ENCODE measurements around the gene ARMC6. TPM values are rescaled to one million over a fixed set of nuclear protein-coding genes. Genes with fewer than 3 reads are reported as not detected.
"Not testable (repeated sequence)": the region's sequence is repeated elsewhere in the genome, so short reads cannot be mapped to it uniquely, and the experiment has no call there.

ARMC6 gene
- total RNA-seq, 1 experiment from 2014 or later: 48.6 TPM

- Histone ChIP-seq H3K4me3 (no peak overlapping the region), H3K27me3 (no peaks in the 10 kb centered on the region), H3K4me1 (peaks cover 12% of the 10 kb centered on the region; the same call in 1 of the 2 replicates), H3K36me3 (peaks cover 38% of the 10 kb centered on the region), H3K27ac (no peak overlapping the region), H3K9me3 (replicated peaks) (no peaks in the 10 kb centered on the region)
- peak; percentile 56 to 65 for DNase-seq
Observed at GRCh38 chr19:18999016-18999758, 34.2 kb upstream of the ARMC6 start.

- H3K4me1 ChIP-seq: peaks cover 12% of the 10 kb centered on the region; the same call in 1 of the 2 replicates
- no peaks in the 10 kb centered on the region for H3K27me3 ChIP-seq
- H3K9me3 ChIP-seq (replicated peaks): no peaks in the 10 kb centered on the region
- no peak overlapping the region for H3K27ac ChIP-seq
- no peak overlapping the region for H3K4me3 ChIP-seq
- H3K36me3 ChIP-seq: peaks cover 35% of the 10 kb centered on the region
- no peak for DNase-seq
Observed at GRCh38 chr19:18999896-19000620, 33.3 kb upstream of the ARMC6 start.

DNA sequence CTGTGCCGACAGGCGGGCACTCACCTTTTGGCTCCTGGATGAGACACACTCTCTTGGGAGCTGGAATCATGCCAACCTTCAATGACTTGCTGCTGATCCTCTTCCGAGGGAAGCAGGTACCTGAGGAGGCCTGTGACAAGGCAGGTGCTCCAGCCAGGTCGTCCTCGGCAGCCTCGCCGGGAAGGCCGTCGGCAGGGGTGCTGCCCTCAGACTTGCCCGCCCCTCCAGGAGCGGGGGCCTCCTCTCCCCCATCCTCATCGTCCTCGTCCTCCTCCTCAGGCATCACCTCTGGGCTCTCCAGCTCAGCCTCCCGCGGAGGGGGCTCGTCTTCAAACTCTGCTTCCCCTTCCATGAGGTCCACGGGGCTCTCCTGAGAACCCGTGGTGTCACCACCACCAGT lies 29.3 kb upstream of the ARMC6 start:
- Histone ChIP-seq H3K4me1 (peaks cover 19% of the 10 kb centered on the region), H3K27ac (no peak overlapping the region), H3K27me3 (no peaks in the 10 kb centered on the region), H3K36me3 (peaks cover 51% of the 10 kb centered on the region), H3K9me3 (replicated peaks) (no peaks in the 10 kb centered on the region), H3K4me3 (no peak overlapping the region)
- DNase-seq: no peak

- no peak overlapping the region for H3K27ac ChIP-seq
- no peak overlapping the region for H3K4me3 ChIP-seq
- peaks cover 16% of the 10 kb centered on the region for H3K4me1 ChIP-seq
- no peak for DNase-seq
- no peaks in the 10 kb centered on the region for H3K9me3 ChIP-seq (replicated peaks)
- H3K36me3 ChIP-seq: peaks cover 62% of the 10 kb centered on the region
- no peaks in the 10 kb centered on the region for H3K27me3 ChIP-seq
Observed at GRCh38 chr19:19006213-19006612, 27.2 kb upstream of the ARMC6 start.

DNA sequence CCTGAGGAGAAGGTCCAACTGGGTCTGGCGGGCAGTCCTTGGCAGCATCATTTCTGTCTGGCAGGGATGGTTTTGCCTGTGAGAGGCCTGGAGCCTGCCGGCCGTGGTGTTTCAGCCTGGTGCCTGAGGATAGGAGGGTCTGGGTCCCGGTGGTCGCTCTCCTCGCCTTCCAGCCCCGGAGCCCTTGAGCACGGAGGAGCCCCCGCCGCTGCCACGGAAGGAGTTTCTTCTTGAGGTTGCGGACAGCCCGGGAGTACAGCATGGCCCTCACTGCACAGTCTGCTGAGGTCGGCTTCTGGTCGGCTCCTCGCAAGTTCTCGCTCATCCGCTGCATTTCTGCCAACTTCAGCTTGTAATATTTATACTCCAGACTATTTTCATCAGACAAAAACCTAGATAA lies 23.5 kb upstream of the ARMC6 start:
- Histone ChIP-seq H3K4me1 (peaks cover 16% of the 10 kb centered on the region), H3K9me3 (replicated peaks) (no peaks in the 10 kb centered on the region), H3K27ac (no peak overlapping the region), H3K36me3 (peaks cover 62% of the 10 kb centered on the region), H3K27me3 (no peaks in the 10 kb centered on the region), H3K4me3 (no peak overlapping the region)
- DNase-seq: no peak

GRCh38 chr19:19010551-19010950 lies 22.9 kb upstream of the ARMC6 start:
- Histone ChIP-seq H3K4me3 (no peak overlapping the region), H3K27me3 (no peaks in the 10 kb centered on the region), H3K36me3 (peaks cover 64% of the 10 kb centered on the region), H3K4me1 (peaks cover 16% of the 10 kb centered on the region), H3K27ac (no peak overlapping the region), H3K9me3 (replicated peaks) (no peaks in the 10 kb centered on the region)
- DNase-seq: no peak

- Histone ChIP-seq H3K27me3 (no peaks in the 10 kb centered on the region), H3K4me3 (no peak overlapping the region), H3K4me1 (no peaks in the 10 kb centered on the region), H3K9me3 (replicated peaks) (no peaks in the 10 kb centered on the region), H3K27ac (no peak overlapping the region), H3K36me3 (peaks cover 67% of the 10 kb centered on the region)
- DNase-seq: no peak
Observed at GRCh38 chr19:19021115-19021514, 12.3 kb upstream of the ARMC6 start.

DNA sequence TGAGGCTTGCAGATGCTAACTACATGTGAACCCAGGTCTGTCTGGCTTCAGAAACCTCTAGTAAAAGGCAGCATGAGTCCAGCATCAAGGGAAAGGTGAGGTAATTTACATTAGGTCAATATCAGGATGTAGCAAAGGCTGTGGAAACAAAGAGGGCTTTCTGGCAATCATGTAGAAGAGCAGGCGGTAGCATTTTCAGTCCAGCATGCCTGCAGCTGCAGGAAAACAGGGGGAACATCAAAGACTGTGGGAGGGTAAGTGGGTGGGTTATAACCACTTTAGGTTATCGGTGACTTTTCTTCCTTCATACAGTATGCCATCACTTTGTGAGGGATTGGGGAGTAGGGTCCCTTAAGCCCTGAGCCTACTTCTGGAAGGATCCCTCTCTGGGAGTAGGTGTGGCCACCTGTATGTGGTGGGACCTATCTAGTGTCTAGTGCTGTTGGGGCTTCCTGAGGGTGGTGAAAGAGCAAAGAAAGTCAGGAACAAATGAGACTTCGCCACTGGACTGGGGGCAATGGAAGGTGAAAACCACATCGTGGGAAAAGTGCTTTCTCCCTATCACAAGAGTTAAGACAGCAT lies 10.9 kb upstream of the ARMC6 start:
- H3K4me3 ChIP-seq: no peak overlapping the region
- H3K9me3 ChIP-seq (replicated peaks): no peaks in the 10 kb centered on the region
- H3K27ac ChIP-seq: no peak overlapping the region
- H3K4me1 ChIP-seq: no peaks in the 10 kb centered on the region
- DNase-seq: no peak
- H3K27me3 ChIP-seq: no peaks in the 10 kb centered on the region
- peaks cover 67% of the 10 kb centered on the region for H3K36me3 ChIP-seq

DNA sequence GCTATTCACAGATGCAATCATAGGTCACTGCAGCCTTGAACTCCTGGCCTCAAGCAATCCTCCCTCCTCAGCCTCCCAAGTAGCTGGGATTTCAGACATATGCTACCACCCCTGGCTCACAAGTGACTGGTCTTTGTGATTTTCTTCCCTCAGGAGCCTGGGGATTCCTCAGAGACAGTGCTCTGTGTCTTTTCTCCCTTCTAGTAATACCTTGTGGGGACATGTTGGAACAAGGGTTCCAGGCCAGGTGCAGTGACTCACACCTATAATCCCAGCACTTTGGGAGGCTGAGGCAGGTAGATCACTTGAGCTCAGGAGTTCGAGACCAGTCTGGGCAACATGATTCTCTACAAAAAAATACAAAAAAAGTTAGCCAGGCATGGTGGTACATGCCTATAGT lies 10.0 kb upstream of the ARMC6 start:
- not testable (repeated sequence) for H3K27me3 ChIP-seq

GRCh38 chr19:19025861-19026260 lies 7.5 kb upstream of the ARMC6 start:
- Histone ChIP-seq H3K4me1 (no peaks in the 10 kb centered on the region), H3K36me3 (peaks cover 73% of the 10 kb centered on the region), H3K9me3 (replicated peaks) (no peaks in the 10 kb centered on the region), H3K27ac (no peak overlapping the region), H3K27me3 (no peaks in the 10 kb centered on the region), H3K4me3 (no peak overlapping the region)
- DNase-seq: no peak

More for the DNA sequence above, 10.0 kb upstream of the ARMC6 start:
- not testable (repeated sequence) for DNase-seq; H3K27ac ChIP-seq; H3K4me1 ChIP-seq; H3K9me3 ChIP-seq (replicated peaks); H3K4me3 ChIP-seq
- peaks cover 72% of the 10 kb centered on the region for H3K36me3 ChIP-seq

DNA sequence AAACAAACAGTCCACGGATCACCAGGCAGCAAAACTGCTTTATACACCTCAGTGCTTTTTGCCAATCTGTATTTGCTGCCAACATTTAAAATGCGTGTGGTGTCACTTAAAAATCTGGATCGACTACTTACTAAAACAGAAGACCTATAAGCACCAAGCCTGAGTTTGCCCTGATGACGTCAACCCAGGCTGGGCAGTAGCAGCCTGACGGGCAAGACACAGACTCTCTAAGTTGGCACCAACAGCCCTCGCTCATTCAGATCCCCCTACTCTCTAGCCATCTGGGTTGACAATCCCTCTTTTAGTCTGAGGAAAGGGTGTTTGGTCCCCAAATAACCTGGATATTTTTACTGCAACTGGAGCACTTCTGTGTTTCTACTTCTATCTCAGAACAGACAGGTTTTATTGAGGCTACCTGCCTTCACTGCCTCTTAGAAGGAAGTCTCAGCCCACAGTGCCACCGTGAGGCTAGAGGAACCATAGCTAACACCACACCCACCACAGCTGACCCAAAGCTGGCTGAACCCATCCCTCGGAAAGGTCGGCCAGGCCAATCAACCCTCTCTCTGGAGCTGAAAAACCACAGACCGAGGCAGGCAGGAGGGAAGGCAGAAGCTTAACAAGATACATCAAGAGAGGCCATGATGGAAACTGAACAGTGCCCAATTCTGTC lies 7.0 kb upstream of the ARMC6 start:
- no peak overlapping the region for H3K27ac ChIP-seq
- H3K9me3 ChIP-seq (replicated peaks): no peaks in the 10 kb centered on the region
- DNase-seq: no peak
- no peak overlapping the region for H3K4me3 ChIP-seq
- no peaks in the 10 kb centered on the region for H3K27me3 ChIP-seq
- H3K36me3 ChIP-seq: peaks cover 73% of the 10 kb centered on the region
- no peaks in the 10 kb centered on the region for H3K4me1 ChIP-seq

- H3K9me3 ChIP-seq (replicated peaks): no peaks in the 10 kb centered on the region
- no peak overlapping the region for H3K4me3 ChIP-seq
- no peaks in the 10 kb centered on the region for H3K27me3 ChIP-seq
- no peaks in the 10 kb centered on the region for H3K4me1 ChIP-seq
- peaks cover 66% of the 10 kb centered on the region for H3K36me3 ChIP-seq
- H3K27ac ChIP-seq: no peak overlapping the region
- DNase-seq: no peak
Observed at GRCh38 chr19:19027228-19027627, 6.2 kb upstream of the ARMC6 start.

DNA sequence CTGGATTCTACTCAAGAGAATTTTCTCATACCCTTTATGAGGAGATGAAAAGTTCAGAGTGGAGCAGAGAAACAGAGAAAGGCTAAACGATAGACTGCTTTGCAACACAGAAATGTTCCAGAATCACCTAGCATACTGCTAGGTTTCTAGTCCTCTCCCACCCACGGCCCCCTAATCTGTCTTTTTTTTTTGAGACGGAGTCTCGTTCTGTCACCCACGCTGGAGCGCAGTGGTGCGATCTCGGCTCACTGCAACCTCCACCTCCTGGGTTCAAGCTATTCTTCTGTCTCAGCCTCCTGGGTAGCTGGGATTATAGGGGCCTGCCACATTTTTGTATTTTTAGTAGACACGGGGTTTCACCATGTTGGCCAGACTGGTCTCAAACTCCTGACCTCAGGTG lies 4.9 kb upstream of the ARMC6 start:
- Histone ChIP-seq H3K4me1 (no peaks in the 10 kb centered on the region), H3K27me3 (no peaks in the 10 kb centered on the region), H3K27ac (no peak overlapping the region), H3K36me3 (peaks cover 54% of the 10 kb centered on the region), H3K4me3 (no peak overlapping the region), H3K9me3 (replicated peaks) (no peaks in the 10 kb centered on the region)
- no peak for DNase-seq

DNA sequence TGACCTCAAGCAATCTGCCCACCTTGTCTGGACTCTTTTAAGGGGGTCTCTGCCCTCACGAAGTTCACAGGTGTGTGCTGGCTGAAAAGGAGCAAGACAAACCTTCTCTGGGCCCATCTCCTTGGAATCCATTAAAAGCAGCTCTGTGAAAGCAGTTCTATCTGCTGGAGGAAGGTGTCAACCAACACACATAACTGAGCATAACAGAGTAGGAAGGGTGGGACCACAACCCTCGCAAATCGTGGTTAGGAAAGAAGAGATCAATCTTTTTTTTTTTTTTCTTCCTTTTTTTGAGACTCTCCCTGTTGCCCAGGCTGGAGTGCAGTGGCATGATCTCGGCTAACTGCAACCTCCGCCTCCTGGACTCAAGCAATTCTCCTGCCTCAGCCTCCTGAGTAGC lies 1.5 kb upstream of the ARMC6 start:
- Histone ChIP-seq H3K27ac (no peak overlapping the region), H3K4me3 (peak overlapping the region; percentile 77), H3K9me3 (replicated peaks) (no peaks in the 10 kb centered on the region), H3K27me3 (no peaks in the 10 kb centered on the region), H3K4me1 (no peaks in the 10 kb centered on the region), H3K36me3 (peaks cover 29% of the 10 kb centered on the region)
- DNase-seq: no peak

Measured in SJCRH30 (cell line).